GM20000 (cell line): Measurements from ENCODE around the gene TTLL9.

Experiments used
- DNase-seq: peaks from one replicate; pipeline ENCODE4 v3.0.0; 2012; ENCODE audit warnings: low spot score
- CTCF ChIP-seq: IDR thresholded peaks from 2 replicates; pipeline ENCODE4 v1.5.1; 2012; ENCODE audit warnings: mild to moderate bottlenecking, control low read depth; ENCODE audit errors: extremely low read depth, missing control alignments

The TTLL9 gene

GRCh38 chr20:31838646-31839292, 31.7 kb upstream of the TTLL9 start:
- DNase-seq: no peak

GRCh38 chr20:31839782-31840487, 30.5 kb upstream of the TTLL9 start:
- DNase-seq: no peak
- TF ChIP-seq CTCF: no peak

More at GRCh38 chr20:31838646-31839292, 31.7 kb upstream of the TTLL9 start:
- TF ChIP-seq CTCF: no peak

DNA sequence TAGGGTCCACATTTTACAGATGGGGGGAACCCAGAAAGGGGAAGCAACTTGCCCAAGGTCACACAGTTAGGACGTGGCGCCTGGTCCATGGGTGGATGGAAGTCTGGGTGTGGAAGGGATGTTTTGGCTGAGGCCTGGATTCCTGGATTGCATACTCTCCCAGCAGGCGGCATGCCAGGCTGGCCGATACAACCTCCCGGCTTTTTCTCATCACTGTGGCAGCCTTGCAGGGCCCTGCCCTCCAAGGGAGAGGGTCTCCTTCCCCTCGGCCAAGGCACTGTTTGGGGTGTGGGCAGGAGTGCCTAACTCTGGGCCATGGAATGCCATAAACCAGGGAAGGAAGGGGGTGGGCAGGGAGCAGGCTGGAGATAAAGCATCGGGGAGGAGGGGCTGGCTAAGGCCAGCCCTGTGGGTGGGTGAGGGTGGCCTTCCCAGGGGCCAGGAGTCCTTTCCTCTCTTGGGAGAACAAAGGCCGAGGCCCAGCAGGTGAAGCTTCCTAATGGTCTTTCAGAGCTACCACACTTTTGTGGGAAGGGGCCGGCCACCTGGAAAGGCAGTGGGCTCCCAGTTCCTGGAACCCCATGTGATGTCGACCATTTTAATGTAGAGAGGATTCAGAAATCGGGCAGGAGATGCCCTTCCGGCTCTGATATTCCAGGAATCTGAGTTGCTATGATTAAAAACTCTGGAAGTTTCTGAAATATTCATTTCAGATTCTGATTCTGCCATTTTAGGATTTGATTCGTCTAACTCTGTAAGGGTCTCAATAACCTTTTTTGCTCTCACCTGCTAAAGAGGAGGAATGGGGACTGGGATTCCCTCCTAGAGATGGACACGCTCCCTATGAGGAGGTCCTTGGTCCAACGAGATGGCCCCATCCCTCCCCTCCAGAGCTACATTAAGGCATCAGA, 29.3 kb upstream of the TTLL9 start:
- no peak for DNase-seq
- no peak for TF ChIP-seq CTCF

DNA sequence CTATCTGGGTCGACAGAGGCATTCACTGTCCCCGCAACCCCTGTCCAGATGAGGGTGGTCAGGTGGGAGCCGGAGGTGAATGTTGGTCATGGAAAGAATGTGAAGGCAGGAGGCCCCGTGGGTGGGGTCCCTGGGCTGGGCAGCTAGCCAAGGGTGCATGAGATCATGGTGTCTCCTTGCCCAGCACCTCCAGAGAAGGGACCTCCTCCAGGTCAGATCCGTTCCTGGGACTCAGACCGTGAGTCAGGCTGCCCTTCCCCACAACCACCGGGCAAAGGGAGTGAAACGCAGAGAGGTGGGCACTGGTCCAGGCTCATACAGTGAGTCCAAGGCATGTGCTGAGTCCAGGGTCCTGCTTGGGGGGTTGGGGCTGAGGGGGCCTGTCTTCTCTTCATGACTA, 28.5 kb upstream of the TTLL9 start:
- no peak for TF ChIP-seq CTCF
- DNase-seq: no peak

DNA sequence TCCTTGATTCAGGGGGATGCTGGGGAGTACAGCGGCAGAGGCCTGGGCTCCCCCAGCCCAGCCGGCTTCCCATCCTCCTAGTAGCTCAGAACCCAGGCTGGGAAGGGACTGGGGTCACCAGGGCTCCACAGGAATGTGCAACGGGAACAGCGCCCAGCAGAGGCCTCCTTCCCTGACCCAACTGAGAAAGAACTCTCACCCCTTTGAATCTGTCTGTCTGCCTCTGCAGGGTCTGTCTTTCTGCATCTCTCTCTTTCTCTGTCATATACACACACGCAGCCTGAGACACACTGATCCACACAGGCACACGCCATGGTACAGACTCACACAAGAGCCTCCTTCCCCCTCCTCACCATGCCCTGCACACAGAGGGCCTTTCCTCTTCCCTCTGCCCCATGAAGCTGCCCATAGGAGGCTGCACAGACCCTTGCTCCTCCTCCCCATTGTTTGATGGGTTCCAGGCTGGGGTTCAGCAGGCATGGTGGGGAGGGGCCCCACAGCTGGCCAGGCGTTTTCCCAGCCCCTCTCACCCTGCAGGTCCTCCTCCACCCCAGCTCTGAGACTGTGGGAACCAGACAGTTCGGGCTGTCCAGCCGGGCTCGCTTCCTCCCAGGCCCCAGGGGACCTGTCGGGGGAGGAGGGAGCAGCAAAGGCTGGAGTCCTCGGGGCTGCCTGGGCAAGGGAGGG, 27.8 kb upstream of the TTLL9 start:
- no peak for TF ChIP-seq CTCF
- DNase-seq: no peak

- no peak for TF ChIP-seq CTCF
- DNase-seq: no peak
Observed at GRCh38 chr20:31843288-31843687, 27.1 kb upstream of the TTLL9 start.

GRCh38 chr20:31843881-31844280, 26.6 kb upstream of the TTLL9 start:
- no peak for TF ChIP-seq CTCF
- no peak for DNase-seq
